Prostate gland (tissue), 2 donors: ENCODE data around the gene UCN2. TPM values are rescaled to one million over a fixed set of nuclear protein-coding genes. Genes with fewer than 3 reads are reported as not detected.

Experiments used
- DNase-seq: peaks from one replicate; pipeline ENCODE4 v3.0.0-alpha.2; 2019; ENCODE audit warnings: low spot score
- H3K27ac ChIP-seq, 2 donors: fragments of 200-600 bp; sonication (generic); 2 replicates each; pipeline ENCODE4 v1.5.1; 2017 to 2019
- H3K27me3 ChIP-seq: fragments of 200-600 bp; sonication (generic); replicated peaks from 2 replicates; pipeline ENCODE4 v1.5.1; 2019; ENCODE audit not compliant: insufficient read depth
- H3K36me3 ChIP-seq, 2 donors: fragments of 200-600 bp; sonication (generic); 1 replicate in 1 of 2; 2 replicates in 1 of 2; pipeline versions ENCODE4 v1.5.1 to v1.8.1; 2017 to 2019
- H3K4me1 ChIP-seq: fragments of 200-600 bp; sonication (generic); replicated peaks from 2 replicates; pipeline ENCODE4 v1.5.1; 2019
- H3K4me3 ChIP-seq, 2 donors: fragments of 200-600 bp; sonication (generic); 2 replicates each; pipeline ENCODE4 v1.5.1; 2017 to 2019
- H3K9me3 ChIP-seq: fragments of 200-600 bp; sonication (generic); 2 replicates; pipeline ENCODE4 v1.5.1; 2017
- POLR2A ChIP-seq: fragments of 450-650 bp; IDR thresholded peaks from one replicate; pipeline ENCODE4 v1.6.1; 2016; ENCODE audit warnings: antibody characterized with exemption, mild to moderate bottlenecking
- POLR2AphosphoS5 ChIP-seq: sonication (generic); formaldehyde crosslinking; IDR thresholded peaks from one replicate; pipeline ENCODE4 v1.6.1; 2017; ENCODE audit warnings: antibody characterized with exemption
- WGBS: methylation state at CpG from one replicate; pipeline ENCODE4 v1.1.5; 2018; 5-methylcytosine and 5-hydroxymethylcytosine counted together
- intact Hi-C: fragments of 100-400 bp; cut with DNase I; formaldehyde crosslinking; loops from one replicate; pipeline ENCODE4 v1.14.2; 2022
- total RNA-seq, 2 donors: library from RNA; depleted of rRNA; stranded (reverse); fragments of >200 nt; gene quantifications; one replicate each; pipeline ENCODE4 v1.1.0, GENCODE V29; 2016
- TF ChIP-seq, protein P1 (sequence below), 4 experiments: fragments of 200-600 bp in 2 of 4; fragments of 450-650 bp in 2 of 4; sonication (generic) in 2 of 4; IDR thresholded peaks; 1 replicate in 3 of 4; 2 replicates in 1 of 4; pipeline ENCODE4 v1.5.1; 2016 to 2019; ENCODE audit warnings: antibody characterized with exemption in 4 of 4, mild to moderate bottlenecking in 2 of 4, moderate library complexity in 2 of 4

UCN2 gene
- total RNA-seq, 2 donors from 2014 or later, result 0.85 to 1.6 TPM

DNA sequence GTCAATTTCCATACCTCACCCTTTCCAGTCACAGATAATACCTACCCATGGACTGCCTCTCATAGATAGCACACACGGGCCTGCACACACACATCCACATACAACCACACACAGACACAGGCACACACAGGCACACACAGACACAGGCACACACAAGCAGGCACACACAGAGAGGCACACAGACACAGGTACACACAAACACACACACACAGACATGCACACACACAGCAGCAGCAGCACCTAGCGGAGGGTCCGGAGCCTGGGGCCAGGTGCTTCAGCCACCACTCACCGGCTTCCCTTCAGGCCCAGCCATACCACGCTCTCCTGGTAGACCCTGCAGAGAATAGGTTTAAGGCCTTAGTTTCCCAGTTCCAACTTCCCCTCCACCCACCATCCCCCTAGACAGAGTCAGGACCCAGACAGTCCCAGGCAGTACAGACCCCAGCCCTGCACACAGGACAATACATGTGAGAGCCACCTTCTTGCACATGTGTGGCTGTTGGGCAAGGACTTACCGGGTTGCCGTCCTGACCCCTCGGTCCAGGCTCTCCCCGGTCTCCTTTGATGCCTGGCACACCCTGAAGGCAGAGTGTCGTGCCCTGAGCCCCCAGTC is 10.5 kb upstream of the UCN2 start:
- no peaks in the 10 kb centered on the region for H3K36me3 ChIP-seq
- no peak for DNase-seq
- intact Hi-C loops, result no loop called here
- no peaks in the 10 kb centered on the region for H3K27me3 ChIP-seq
- no peak overlapping the region for H3K4me3 ChIP-seq
- no peak for TF ChIP-seq POLR2AphosphoS5
- TF ChIP-seq, protein P1, sequence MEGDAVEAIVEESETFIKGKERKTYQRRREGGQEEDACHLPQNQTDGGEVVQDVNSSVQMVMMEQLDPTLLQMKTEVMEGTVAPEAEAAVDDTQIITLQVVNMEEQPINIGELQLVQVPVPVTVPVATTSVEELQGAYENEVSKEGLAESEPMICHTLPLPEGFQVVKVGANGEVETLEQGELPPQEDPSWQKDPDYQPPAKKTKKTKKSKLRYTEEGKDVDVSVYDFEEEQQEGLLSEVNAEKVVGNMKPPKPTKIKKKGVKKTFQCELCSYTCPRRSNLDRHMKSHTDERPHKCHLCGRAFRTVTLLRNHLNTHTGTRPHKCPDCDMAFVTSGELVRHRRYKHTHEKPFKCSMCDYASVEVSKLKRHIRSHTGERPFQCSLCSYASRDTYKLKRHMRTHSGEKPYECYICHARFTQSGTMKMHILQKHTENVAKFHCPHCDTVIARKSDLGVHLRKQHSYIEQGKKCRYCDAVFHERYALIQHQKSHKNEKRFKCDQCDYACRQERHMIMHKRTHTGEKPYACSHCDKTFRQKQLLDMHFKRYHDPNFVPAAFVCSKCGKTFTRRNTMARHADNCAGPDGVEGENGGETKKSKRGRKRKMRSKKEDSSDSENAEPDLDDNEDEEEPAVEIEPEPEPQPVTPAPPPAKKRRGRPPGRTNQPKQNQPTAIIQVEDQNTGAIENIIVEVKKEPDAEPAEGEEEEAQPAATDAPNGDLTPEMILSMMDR (IDR thresholded peaks at IDR 0.05), result no peak
- 95% methylated on average over 10 of the region's 10 CpGs for WGBS
- no peak overlapping the region for H3K27ac ChIP-seq
- H3K4me1 ChIP-seq, result no peaks in the 10 kb centered on the region
- no peaks in the 10 kb centered on the region for H3K9me3 ChIP-seq

DNA sequence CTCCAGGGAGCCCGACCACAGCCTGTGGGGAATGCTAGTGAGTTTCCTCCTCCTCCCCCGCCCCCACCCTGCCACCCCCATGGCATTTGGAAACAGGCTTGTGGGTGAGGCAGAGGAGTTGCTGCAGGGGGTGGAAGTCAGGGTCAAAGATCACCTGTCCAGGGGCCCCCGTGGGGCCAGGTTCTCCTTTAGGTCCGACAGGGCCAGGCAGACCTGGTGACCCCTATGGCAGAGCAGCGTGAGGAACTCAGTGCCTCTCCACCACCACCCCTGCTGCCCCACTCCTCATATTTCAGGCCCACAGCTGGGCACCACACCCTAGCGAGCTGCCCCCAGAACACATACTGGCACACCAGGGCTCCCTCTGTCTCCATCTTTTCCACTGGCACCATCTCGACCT is 8.9 kb upstream of the UCN2 start:
- no peak for DNase-seq
- no peaks in the 10 kb centered on the region for H3K4me1 ChIP-seq
- no peaks in the 10 kb centered on the region for H3K9me3 ChIP-seq
- no peaks in the 10 kb centered on the region for H3K27me3 ChIP-seq
- no peak overlapping the region for H3K4me3 ChIP-seq
- 82% methylated on average over 7 of the region's 7 CpGs for WGBS
- no peak overlapping the region for H3K27ac ChIP-seq
- TF ChIP-seq POLR2A, result no peak
- no peak for TF ChIP-seq POLR2AphosphoS5
- TF ChIP-seq, protein P1 (IDR thresholded peaks at IDR 0.05), result no peak
- intact Hi-C loops, result no loop called here
- H3K36me3 ChIP-seq, result no peaks in the 10 kb centered on the region

DNA sequence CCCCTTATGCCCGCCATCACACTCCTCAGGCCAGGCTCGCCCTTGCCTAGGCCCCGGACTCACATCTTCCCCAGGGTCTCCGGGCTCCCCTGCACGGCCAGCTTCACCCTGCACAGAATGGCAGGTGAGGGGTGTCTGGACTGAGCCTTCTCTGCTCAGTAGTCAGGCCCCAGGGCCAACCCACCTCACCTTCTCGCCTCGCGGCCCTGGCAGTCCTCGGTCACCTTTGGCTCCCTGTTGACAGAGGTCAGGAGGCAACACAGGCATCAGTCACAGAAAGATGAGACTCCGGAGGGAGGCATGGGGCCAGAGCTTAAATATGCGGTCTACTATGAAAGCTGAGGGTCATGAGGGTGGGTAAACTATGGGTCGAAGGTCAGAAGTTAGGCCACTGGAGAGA is 8.4 kb upstream of the UCN2 start:
- TF ChIP-seq, protein P1 (IDR thresholded peaks at IDR 0.05), result no peak
- no peak for TF ChIP-seq POLR2A
- TF ChIP-seq POLR2AphosphoS5, result no peak
- no peaks in the 10 kb centered on the region for H3K4me1 ChIP-seq
- H3K9me3 ChIP-seq, result no peaks in the 10 kb centered on the region
- H3K4me3 ChIP-seq, result no peak overlapping the region
- DNase-seq, result no peak
- 86% methylated on average over 8 of the region's 12 CpGs for WGBS
- intact Hi-C loops, result no loop called here
- H3K36me3 ChIP-seq, result no peaks in the 10 kb centered on the region
- H3K27ac ChIP-seq, result no peak overlapping the region
- H3K27me3 ChIP-seq, result no peaks in the 10 kb centered on the region

DNA sequence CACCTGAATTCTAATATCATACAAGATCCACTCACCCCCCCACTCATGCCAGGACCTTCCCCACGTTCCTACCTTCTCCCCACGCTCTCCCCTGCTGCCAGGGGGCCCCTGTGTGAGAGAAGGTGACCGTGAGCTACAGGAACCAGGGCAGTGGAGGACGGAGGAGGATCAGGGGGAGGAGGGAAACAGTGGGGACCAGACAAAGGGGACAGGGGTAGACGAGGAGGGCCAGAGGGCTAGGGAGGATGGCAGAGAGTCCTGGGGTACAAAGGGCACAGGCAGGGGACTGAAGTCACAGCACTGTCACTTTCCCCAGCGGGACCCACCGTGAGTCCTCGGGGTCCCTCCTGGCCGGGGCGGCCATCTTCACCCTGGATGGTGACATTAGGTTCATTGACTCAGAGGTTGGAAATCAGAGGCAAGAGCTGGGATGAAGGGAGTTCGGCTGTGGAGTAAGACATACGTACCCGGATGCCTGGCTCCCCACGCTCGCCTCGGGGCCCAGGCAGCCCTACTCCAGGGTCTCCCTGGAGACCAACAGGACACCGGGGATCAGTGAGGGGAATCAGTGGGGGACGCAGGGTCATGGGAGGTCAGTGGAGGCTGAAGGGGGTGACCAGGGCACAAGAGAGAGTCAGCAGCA is 6.3 kb upstream of the UCN2 start:
- Histone ChIP-seq H3K36me3 (no peaks in the 10 kb centered on the region), H3K27ac (no peak overlapping the region), H3K27me3 (no peaks in the 10 kb centered on the region), H3K4me1 (no peaks in the 10 kb centered on the region), H3K9me3 (no peaks in the 10 kb centered on the region), H3K4me3 (no peak overlapping the region)
- no peak for DNase-seq
- intact Hi-C loops, result no loop called here
- no peak for TF ChIP-seq POLR2AphosphoS5
- TF ChIP-seq POLR2A, result no peak
- TF ChIP-seq, protein P1 (IDR thresholded peaks at IDR 0.05), result no peak
- WGBS, result 87% methylated on average over 18 of the region's 18 CpGs

GRCh38 chr3:48569400-48569799 is 5.8 kb upstream of the UCN2 start:
- Histone ChIP-seq H3K27ac (no peak overlapping the region), H3K27me3 (no peaks in the 10 kb centered on the region), H3K4me1 (no peaks in the 10 kb centered on the region), H3K36me3 (no peaks in the 10 kb centered on the region), H3K9me3 (no peaks in the 10 kb centered on the region), H3K4me3 (no peak overlapping the region)
- TF ChIP-seq POLR2A, result no peak
- no peak for TF ChIP-seq POLR2AphosphoS5
- TF ChIP-seq, protein P1 (IDR thresholded peaks at IDR 0.05), result no peak
- 81% methylated on average over 10 of the region's 10 CpGs for WGBS
- intact Hi-C loops, result no loop called here
- no peak for DNase-seq
